Neural progenitor cell (in vitro differentiated cells): ENCODE results near the gene KIAA1586.

ENCODE experiments used
- EZH2 ChIP-seq: fragments of 200-600 bp; sonication (generic); IDR thresholded peaks from 2 replicates; pipeline ENCODE4 v1.6.1; 2017; ENCODE audit warnings: antibody characterized with exemption, mild to moderate bottlenecking, moderate library complexity
- EZH2phosphoT487 ChIP-seq: fragments of 200-600 bp; sonication (generic); IDR thresholded peaks from 2 replicates; pipeline ENCODE4 v1.6.1; 2017; ENCODE audit warnings: antibody characterized with exemption
- TF ChIP-seq, protein P1 (sequence below): fragments of 200-600 bp; sonication (generic); IDR thresholded peaks from 2 replicates; pipeline ENCODE4 v1.5.1; 2017; ENCODE audit warnings: antibody characterized with exemption, mild to moderate bottlenecking

DNA sequence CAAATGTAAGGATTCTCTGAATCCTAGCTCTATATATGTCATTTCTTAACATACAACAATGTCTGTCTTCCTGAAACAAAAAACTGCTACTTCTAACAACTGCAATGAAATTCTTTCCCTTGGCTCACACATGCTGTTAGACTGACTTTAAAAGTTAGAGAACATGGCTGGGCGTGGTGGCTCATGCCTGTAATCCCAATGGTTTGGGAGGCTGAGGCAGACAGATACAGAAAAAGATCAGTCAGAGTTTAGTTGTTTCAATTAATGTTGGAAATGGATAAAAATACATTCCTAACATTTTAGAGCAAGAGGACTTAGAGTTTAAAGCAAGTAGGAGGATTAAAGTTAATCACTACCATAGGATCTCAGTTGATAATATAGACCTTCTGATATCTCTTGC is 28.7 kb upstream of the KIAA1586 start:
- TF ChIP-seq EZH2 (no peak), EZH2phosphoT487 (no peak)
- TF ChIP-seq, protein P1, sequence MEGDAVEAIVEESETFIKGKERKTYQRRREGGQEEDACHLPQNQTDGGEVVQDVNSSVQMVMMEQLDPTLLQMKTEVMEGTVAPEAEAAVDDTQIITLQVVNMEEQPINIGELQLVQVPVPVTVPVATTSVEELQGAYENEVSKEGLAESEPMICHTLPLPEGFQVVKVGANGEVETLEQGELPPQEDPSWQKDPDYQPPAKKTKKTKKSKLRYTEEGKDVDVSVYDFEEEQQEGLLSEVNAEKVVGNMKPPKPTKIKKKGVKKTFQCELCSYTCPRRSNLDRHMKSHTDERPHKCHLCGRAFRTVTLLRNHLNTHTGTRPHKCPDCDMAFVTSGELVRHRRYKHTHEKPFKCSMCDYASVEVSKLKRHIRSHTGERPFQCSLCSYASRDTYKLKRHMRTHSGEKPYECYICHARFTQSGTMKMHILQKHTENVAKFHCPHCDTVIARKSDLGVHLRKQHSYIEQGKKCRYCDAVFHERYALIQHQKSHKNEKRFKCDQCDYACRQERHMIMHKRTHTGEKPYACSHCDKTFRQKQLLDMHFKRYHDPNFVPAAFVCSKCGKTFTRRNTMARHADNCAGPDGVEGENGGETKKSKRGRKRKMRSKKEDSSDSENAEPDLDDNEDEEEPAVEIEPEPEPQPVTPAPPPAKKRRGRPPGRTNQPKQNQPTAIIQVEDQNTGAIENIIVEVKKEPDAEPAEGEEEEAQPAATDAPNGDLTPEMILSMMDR: no peak
